OCI-M1 (cell line): ENCODE results near the gene BNIP5.
A peak's percentile ranks its signal among the peaks of the same experiment; 100 is the strongest.

Experiments used
- DNase-seq: peaks from one replicate; lab custom pipeline; 2025; lab: John Stamatoyannopoulos, UW

The BNIP5 gene, protein sequence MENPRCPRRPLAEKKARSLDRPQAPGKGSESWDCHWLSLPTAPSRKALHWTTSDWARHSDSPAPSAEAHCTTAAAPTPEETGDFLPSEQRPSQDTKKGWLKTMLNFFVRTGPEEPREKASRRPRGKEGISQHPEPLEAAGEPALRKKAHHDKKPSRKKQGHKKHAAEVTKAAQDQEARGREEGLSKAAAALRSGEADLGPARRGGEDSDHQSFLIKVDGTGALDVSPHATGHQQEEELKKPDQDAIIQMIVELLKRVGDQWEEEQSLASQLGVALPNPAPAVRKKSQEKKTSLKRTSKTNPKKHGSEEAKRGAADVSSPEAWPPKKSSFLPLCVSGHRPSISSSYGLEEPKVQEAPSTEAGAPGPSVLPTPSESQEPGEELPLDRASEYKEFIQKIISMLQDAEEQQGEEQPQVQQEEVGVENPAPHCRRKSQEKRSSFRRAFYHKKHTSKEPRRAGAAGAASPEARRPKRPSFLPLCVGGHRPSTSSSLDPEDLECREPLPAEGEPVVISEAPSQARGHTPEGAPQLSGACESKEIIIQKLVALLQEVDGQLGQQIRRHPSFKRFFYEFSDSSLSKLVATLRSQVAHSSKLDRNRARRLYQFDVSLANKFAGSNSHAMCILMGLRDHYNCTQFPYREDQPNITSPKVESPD

GRCh38 chr6:36336779-36337241, at the start of gene BNIP5:
TSS of gene BNIP5 (minus strand) at chr6:36336888. CDS start at chr6:36330690, 6,198 bp downstream.
- peak; percentile 31 for DNase-seq

- DNase-seq, result no peak
Observed at GRCh38 chr6:36384095-36384494, 47.4 kb upstream of the BNIP5 start.

GRCh38 chr6:36383606-36384005, 46.9 kb upstream of the BNIP5 start:
- DNase-seq, result no peak

- DNase-seq, result no peak
Observed at GRCh38 chr6:36382976-36383375, 46.3 kb upstream of the BNIP5 start.

- DNase-seq, result peak; percentile 21
Observed at GRCh38 chr6:36381502-36382389, 45.1 kb upstream of the BNIP5 start.

GRCh38 chr6:36380166-36380565, 43.5 kb upstream of the BNIP5 start:
- DNase-seq, result no peak

- no peak for DNase-seq
Observed at GRCh38 chr6:36378936-36379335, 42.2 kb upstream of the BNIP5 start.

- DNase-seq, result no peak
Observed at GRCh38 chr6:36378243-36378920, 41.7 kb upstream of the BNIP5 start.

DNA sequence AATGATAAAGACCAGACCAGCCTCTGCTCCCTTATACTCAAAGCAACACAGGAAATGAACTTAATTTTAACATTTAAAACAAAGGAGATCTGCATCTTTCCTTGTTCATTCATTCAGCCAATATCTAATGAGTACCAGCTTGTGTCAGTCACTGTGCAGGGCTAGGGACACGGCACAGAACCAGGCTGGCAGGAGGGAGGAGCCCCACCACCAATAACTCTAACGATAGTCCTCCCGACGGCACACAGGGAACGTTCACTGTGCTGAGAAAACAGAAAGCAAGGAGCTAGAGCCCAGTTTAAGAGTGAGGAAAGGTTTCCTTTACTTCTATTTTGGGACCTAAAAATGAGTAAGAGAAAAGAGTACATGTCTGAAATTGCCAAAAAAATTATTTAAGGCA, 40.9 kb upstream of the BNIP5 start:
- DNase-seq, result no peak

DNA sequence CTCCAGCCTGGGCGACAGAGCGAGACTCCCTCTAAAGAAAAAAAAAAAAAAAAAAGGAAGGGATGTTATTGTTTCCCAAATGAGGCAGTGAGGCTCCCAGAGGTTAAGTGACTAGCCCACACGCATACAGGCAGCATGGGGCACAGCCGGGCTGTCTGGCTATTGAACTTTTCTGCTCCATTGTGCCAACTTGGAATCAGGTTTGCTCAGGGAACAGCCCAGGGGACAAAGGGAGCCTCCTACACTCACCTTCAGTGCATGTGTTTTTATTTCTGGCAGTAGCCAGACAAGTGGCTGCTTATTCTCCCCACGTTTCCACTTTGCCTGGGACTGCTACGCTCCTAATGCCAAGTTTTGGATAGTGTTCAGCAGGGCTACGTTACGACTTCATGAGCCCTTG, 40.1 kb upstream of the BNIP5 start:
- DNase-seq, result no peak

- DNase-seq, result no peak
Observed at GRCh38 chr6:36376183-36376582, 39.5 kb upstream of the BNIP5 start.

DNA sequence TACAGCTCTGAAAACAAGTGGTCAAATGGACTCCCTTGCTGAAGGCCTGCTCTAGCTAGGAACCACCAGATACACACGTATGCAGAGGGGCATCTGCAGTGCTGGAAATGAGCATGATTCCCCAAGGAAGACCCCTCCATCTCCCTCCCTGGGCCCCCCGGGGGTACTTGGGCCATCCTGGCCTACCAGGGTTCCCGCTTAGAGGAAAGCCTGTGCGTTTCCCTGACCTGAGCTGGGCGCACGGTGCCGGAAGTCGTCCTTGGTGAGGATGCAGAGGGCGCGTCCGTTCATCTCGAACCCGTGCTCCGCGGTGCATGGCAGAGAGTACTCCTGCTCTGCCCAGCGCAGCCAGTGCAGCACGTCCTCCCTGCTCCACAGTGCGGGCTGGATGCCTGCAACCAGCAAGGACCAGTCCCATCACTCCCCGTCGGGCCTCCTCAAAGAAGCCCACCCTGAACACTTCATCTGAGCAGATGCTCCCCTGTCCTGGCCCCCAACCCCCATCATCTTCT, 39.0 kb upstream of the BNIP5 start:
- no peak for DNase-seq

DNA sequence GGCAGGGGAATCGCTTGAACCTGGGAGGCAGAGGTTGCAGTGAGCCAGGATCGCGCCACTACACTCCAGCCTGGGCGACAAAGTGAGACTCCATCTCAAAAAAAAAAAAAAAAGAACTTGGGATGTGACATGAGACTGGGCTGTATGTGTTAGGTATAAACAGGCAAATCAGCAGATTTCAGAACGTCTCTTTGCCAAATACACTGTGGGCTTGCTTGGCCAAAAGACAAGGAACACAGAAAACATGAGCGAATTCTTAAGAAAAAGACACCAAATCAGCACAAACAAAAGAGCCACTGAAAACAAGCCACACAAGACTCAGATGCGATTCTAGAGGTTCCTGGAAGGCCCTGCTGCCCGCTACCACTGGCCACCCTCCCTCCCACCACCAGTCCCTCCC, 38.3 kb upstream of the BNIP5 start:
- no peak for DNase-seq

GRCh38 chr6:36374194-36374593, 37.5 kb upstream of the BNIP5 start:
- no peak for DNase-seq

DNA sequence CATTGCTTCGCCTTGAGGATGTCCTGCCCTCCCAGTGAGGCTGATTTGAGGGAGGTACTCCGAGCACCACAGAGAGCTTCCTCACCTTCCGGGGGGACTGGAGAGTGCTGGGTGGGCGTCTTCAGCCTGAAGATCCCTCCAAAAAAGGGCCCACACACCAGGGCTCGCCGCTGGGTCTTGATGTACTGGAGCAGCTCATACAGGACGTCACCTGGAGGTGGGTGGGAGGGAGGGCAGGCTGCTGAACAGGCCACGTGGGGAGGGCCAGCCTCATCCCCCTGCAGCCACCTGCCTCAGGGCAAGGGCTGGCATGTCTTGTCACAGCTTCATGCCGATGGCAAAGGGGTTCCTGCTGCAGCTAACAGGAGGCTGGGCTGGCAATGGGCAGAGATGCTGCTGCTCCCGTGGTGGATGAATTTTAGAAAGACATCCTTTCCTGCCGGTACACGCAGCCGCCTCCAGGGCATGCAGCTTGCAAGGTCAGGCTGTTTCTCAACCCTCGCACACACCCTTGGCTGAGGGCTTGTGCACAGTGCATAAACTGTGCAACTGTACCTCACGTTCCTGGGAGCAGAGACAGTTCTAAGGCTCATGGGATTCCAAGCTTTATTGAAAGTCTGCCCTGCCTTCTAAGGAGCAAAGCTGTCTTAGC, 36.8 kb upstream of the BNIP5 start:
- no peak for DNase-seq

GRCh38 chr6:36372088-36372487, 35.4 kb upstream of the BNIP5 start:
- DNase-seq, result no peak

DNA sequence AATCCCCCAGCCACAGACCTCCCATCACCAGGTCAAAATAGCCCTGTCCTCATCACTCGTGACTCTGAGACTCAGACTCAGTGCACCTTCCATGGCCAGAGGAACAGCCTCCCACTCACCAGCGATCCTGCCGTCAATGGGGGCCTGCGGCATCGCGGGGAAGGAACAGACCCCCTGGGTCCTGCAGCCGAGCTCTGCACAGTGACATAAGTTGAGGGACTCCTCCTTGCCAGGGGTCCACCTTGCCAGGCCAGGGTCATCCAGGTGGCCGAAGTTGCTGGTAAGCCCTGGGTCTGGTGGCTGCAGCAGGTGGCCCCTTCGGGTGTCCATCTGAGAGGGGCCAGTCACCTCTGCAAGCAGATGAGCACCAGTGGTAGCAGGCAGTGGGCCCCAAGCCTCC, 34.5 kb upstream of the BNIP5 start:
- no peak for DNase-seq

- DNase-seq, result no peak
Observed at GRCh38 chr6:36370638-36371037, 34.0 kb upstream of the BNIP5 start.

GRCh38 chr6:36368921-36369865, 32.5 kb upstream of the BNIP5 start:
- DNase-seq, result peak; percentile 28

- no peak for DNase-seq
Observed at GRCh38 chr6:36368421-36368820, 31.7 kb upstream of the BNIP5 start.
